ENCODE results near the gene WASF2. TPM values are rescaled to one million over a fixed set of nuclear protein-coding genes. Genes with fewer than 3 reads are reported as not detected.

The WASF2 gene
- total and polyA plus RNA-seq, 2 of the 4 experiments (the other 2 are of a cell fraction): 7.9 to 45.4 TPM

DNA sequence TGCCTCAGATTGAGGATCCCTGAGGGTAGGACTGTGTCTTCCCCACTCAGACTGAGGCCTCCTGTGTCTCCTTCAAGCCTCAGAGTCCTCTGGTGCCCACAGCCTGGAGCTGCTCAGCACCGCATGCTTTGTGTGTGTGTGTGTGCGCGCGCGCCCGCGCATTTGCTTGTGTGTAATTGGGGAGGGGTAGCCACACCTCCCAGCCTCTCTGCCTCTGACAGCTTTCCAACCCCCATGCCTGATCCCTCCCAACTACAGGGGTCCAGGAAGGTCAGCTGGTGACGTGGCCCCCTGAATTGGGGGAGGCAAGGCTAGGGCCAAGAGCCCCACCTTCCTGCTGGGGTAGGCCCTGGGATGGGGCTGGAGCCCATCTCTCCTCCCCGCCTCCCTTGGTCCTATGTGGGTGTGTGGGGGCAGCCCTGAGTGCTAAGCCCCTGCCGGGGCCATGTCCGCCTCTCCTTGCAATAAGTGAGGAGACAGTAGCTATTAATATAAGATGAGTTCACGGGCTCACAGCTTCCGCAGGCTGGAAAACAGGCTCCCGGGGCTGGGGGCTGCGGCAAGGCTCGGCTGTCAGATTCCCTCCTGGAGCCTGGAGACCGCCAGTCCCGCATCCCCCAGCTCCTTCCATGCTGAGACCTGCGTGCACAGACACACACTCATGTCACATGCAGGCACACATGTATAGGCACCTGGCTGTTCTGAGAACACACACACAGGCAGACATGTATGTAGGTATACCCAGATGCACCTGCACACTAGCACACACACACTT, 90.5 kb downstream of the WASF2 start (continued):
- TF ChIP-seq, protein P1, sequence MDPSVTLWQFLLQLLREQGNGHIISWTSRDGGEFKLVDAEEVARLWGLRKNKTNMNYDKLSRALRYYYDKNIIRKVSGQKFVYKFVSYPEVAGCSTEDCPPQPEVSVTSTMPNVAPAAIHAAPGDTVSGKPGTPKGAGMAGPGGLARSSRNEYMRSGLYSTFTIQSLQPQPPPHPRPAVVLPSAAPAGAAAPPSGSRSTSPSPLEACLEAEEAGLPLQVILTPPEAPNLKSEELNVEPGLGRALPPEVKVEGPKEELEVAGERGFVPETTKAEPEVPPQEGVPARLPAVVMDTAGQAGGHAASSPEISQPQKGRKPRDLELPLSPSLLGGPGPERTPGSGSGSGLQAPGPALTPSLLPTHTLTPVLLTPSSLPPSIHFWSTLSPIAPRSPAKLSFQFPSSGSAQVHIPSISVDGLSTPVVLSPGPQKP (IDR thresholded peaks at IDR 0.05; ENCODE audit: borderline replicate concordance, low read depth, low read length): no peak
- no peak for TF ChIP-seq NFE2L2 (IDR thresholded peaks at IDR 0.05; ENCODE audit: low read depth, low read length)
